ENCODE data around the gene CEP126. TPM values are rescaled to one million over a fixed set of nuclear protein-coding genes. Genes with fewer than 3 reads are reported as not detected.

Gene CEP126
- total and polyA plus RNA-seq, 2 donors (not counting 3 experiments of a cell fraction or from before 2014, with no cell fraction given), result 3.6 to 9.1 TPM

DNA sequence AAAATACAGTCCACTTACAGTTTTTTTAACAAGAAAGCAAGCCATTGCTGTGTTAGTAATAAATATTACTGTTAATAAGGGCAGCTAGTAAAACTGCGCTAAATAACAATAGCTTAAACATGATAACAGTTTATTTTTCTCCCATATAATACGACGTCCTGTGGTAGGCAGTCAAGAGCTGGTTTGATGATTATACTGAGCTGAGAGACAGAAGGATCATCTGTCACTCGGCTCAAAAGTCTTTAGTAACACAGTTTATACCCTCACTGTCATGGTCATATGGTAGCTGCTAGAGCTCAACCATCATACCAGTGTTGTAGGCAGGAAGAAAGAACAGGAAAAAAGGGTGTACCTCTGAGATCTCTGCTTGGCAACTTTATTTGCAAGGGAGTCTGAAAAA, 30.6 kb downstream of the CEP126 start:
- DNase-seq (ENCODE audit: low read depth, low spot score) (no peak), FAIRE-seq (no peak)
- Histone ChIP-seq H4K20me1 (replicated peaks; ENCODE audit: control insufficient read depth, extremely low read depth, insufficient read depth, low read length) (no peaks in the 10 kb centered on the region), H3K9ac (replicated peaks; ENCODE audit: extremely low read depth, insufficient read depth, low read length) (no peak overlapping the region), H3K27me3 (ENCODE audit: control insufficient read depth in 2 of 2, insufficient read depth in 2 of 2, low read length in 2 of 2) (no peaks in the 10 kb centered on the region), H3K4me3 (replicated peaks in 1 of 3; ENCODE audit: insufficient read depth in 1 of 3, low read depth in 1 of 3, low read length in 3 of 3) (no peak overlapping the region), H3K27ac (ENCODE audit: insufficient read depth, low read depth, low read length) (no peak overlapping the region), H3K4me2 (ENCODE audit: insufficient read depth, low read length) (no peak overlapping the region), H3K4me1 (ENCODE audit: control insufficient read depth, extremely low read depth, insufficient read depth, low read length) (no peaks in the 10 kb centered on the region), H2AFZ (ENCODE audit: low read depth, low read length) (no peak overlapping the region), H3K36me3 (ENCODE audit: control insufficient read depth in 2 of 2, extremely low read depth in 1 of 2, insufficient read depth in 2 of 2, low read length in 2 of 2) (no peaks in the 10 kb centered on the region), H3K9me1 (replicated peaks; ENCODE audit: control insufficient read depth, extremely low read depth, insufficient read depth, low read length) (no peaks in the 10 kb centered on the region), H3K9me3 (replicated peaks; ENCODE audit: control insufficient read depth, insufficient read depth, low read length) (no peaks in the 10 kb centered on the region), H3K79me2 (ENCODE audit: control insufficient read depth, insufficient read depth, low read length) (no peaks in the 10 kb centered on the region)
- dilution Hi-C loops (cut with MboI; ENCODE audit: extremely low pct_ligation_motif_present, low sequenced_read_pairs), result no loop called here
- ChIA-PET CTCF (interaction anchor here (0.9 to 2.2 kb wide), 5 partner anchors 8 to 84 kb away, joined by 3 to 7 read pairs (median 5); partner anchors contain the start of gene CEP126), POLR2A (no interaction called here)
- BruUV-seq (replicated peaks), result no TSS peak
- intact Hi-C loops (cut with micrococcal nuclease), result no loop called here
- TF ChIP-seq MYC (IDR thresholded peaks at IDR 0.05; ENCODE audit: low read depth, low read length), result no peak
- no peak for TF ChIP-seq FOS (IDR thresholded peaks at IDR 0.05; ENCODE audit: borderline replicate concordance, insufficient read depth, low read length)
- TF ChIP-seq, protein P1, sequence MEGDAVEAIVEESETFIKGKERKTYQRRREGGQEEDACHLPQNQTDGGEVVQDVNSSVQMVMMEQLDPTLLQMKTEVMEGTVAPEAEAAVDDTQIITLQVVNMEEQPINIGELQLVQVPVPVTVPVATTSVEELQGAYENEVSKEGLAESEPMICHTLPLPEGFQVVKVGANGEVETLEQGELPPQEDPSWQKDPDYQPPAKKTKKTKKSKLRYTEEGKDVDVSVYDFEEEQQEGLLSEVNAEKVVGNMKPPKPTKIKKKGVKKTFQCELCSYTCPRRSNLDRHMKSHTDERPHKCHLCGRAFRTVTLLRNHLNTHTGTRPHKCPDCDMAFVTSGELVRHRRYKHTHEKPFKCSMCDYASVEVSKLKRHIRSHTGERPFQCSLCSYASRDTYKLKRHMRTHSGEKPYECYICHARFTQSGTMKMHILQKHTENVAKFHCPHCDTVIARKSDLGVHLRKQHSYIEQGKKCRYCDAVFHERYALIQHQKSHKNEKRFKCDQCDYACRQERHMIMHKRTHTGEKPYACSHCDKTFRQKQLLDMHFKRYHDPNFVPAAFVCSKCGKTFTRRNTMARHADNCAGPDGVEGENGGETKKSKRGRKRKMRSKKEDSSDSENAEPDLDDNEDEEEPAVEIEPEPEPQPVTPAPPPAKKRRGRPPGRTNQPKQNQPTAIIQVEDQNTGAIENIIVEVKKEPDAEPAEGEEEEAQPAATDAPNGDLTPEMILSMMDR (IDR thresholded peaks at IDR 0.05; ENCODE audit: extremely low read depth in 1 of 2, insufficient read depth in 1 of 2, low read depth in 1 of 2, low read length in 2 of 2), result no peak
- TF ChIP-seq POLR2AphosphoS5 (IDR thresholded peaks at IDR 0.05; ENCODE audit: insufficient read depth, low read depth, low read length), result no peak
- no peak for TF ChIP-seq JUN (IDR thresholded peaks at IDR 0.05; ENCODE audit: borderline replicate concordance, insufficient read depth, insufficient read length, low read depth)

DNA sequence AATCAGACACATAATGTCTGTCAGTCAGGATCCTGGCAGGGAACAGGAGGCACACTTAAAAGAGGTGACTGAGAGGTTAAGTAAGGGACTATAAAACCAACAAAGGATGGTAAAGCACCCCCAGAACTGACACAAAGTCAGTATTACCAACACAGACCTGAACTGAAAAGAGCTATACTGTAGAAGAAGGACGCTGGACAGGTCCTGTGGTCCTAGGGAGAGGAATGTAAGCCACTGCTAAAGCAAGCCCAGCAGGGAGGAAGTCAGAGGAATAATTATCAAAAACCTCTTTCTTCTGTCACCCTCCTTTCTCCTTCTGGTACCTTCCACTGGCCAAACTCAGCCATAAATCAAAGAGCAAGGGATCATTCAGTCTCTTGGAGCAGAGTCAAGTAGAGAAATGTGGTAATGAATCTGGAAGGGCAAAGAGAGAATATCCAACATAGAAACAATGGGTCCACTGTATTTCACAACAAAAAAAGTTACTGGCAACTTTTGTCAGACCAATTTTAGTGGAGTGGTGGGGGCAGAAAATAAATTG, 34.9 kb downstream of the CEP126 start:
- Histone ChIP-seq H3K4me1 (ENCODE audit: control insufficient read depth, extremely low read depth, insufficient read depth, low read length) (no peaks in the 10 kb centered on the region), H3K9me1 (replicated peaks; ENCODE audit: control insufficient read depth, extremely low read depth, insufficient read depth, low read length) (no peaks in the 10 kb centered on the region), H3K27me3 (ENCODE audit: control insufficient read depth in 2 of 2, insufficient read depth in 2 of 2, low read length in 2 of 2) (no peaks in the 10 kb centered on the region), H3K9ac (replicated peaks; ENCODE audit: extremely low read depth, insufficient read depth, low read length) (no peak overlapping the region), H2AFZ (ENCODE audit: low read depth, low read length) (no peak overlapping the region), H3K27ac (ENCODE audit: insufficient read depth, low read depth, low read length) (no peak overlapping the region), H4K20me1 (replicated peaks; ENCODE audit: control insufficient read depth, extremely low read depth, insufficient read depth, low read length) (no peaks in the 10 kb centered on the region), H3K79me2 (ENCODE audit: control insufficient read depth, insufficient read depth, low read length) (no peaks in the 10 kb centered on the region), H3K36me3 (ENCODE audit: control insufficient read depth in 2 of 2, extremely low read depth in 1 of 2, insufficient read depth in 2 of 2, low read length in 2 of 2) (no peaks in the 10 kb centered on the region), H3K4me2 (ENCODE audit: insufficient read depth, low read length) (no peak overlapping the region), H3K9me3 (replicated peaks; ENCODE audit: control insufficient read depth, insufficient read depth, low read length) (no peaks in the 10 kb centered on the region), H3K4me3 (replicated peaks in 1 of 3; ENCODE audit: insufficient read depth in 1 of 3, low read depth in 1 of 3, low read length in 3 of 3) (no peak overlapping the region)
- CTCF ChIA-PET, result no interaction called here
- no peak for DNase-seq (ENCODE audit: low read depth, low spot score)
- POLR2A ChIA-PET, result no interaction called here
- FAIRE-seq, result no peak
- intact Hi-C loops (cut with micrococcal nuclease) (no loop called here), dilution Hi-C loops (cut with MboI; ENCODE audit: extremely low pct_ligation_motif_present, low sequenced_read_pairs) (no loop called here)
- BruUV-seq (replicated peaks), result no TSS peak
- no peak for TF ChIP-seq EZH2 (IDR thresholded peaks at IDR 0.05; ENCODE audit: borderline replicate concordance, low read depth, low read length, severe bottlenecking)
- no peak for TF ChIP-seq JUN (IDR thresholded peaks at IDR 0.05; ENCODE audit: borderline replicate concordance, insufficient read depth, insufficient read length, low read depth)
- no peak for TF ChIP-seq GATA2 (IDR thresholded peaks at IDR 0.05; ENCODE audit: insufficient read depth, insufficient read length, low read depth, low read length)
- no peak for TF ChIP-seq MAX (IDR thresholded peaks at IDR 0.05; ENCODE audit: insufficient read depth, insufficient read length)
- TF ChIP-seq POLR2A (IDR thresholded peaks at IDR 0.05; ENCODE audit: low read depth, low read length), result no peak
- no peak for TF ChIP-seq FOS (IDR thresholded peaks at IDR 0.05; ENCODE audit: borderline replicate concordance, insufficient read depth, low read length)
- TF ChIP-seq POLR2AphosphoS5 (IDR thresholded peaks at IDR 0.05; ENCODE audit: insufficient read depth, low read depth, low read length), result no peak
- TF ChIP-seq, protein P1 (IDR thresholded peaks at IDR 0.05; ENCODE audit: extremely low read depth in 1 of 2, insufficient read depth in 1 of 2, low read depth in 1 of 2, low read length in 2 of 2), result no peak
